ENCODE data around the gene PARP4. TPM values are rescaled to one million over a fixed set of nuclear protein-coding genes. Genes with fewer than 3 reads are reported as not detected.
A peak's percentile ranks its signal among the peaks of the same experiment; 100 is the strongest.
"Not testable (repeated sequence)": the region's sequence is repeated elsewhere in the genome, so short reads cannot be mapped to it uniquely, and the experiment has no call there.

Gene PARP4
- polyA plus RNA-seq (ENCODE audit: insufficient read length): 24.7 TPM

DNA sequence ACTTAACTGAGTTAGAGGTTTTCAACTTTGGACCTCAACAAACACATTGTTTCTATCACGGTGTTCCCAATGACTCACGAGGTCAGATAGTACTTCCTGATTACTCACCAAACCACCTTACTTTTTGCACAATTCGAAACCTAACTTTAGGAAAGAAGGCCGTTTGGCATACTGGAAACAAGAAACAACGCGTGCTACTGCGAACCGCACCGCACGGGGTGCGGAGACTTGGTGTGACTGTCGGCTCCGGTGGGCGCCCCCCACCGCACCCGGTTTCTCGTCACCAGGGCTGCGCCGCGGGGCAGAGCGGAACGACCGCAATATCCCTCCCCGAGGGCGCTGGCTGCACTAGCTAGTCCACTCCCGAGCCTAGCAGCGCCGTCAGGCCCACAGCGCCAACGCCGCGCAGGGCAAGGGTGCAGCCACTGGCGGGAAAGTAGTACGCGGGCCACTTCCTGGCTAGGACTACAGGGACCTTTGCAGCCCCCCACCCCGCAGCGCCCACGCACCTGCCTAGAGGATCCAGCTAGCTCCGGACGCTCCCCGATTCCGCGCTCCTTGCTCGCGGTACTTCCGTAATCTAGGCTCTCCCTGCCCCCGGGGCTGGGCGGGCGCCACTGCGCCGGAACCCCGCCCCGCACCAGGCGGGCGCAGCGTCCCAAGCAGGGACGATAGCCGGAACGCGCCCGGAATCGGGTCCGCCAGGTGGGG lies at the start of gene PARP4:
TSS of gene PARP4 (minus strand) at position 582 of the 711 bp plus-strand sequence. CDS start 9,002 bp downstream, outside the sequence.
- peak; percentile 88 for DNase-seq

DNA sequence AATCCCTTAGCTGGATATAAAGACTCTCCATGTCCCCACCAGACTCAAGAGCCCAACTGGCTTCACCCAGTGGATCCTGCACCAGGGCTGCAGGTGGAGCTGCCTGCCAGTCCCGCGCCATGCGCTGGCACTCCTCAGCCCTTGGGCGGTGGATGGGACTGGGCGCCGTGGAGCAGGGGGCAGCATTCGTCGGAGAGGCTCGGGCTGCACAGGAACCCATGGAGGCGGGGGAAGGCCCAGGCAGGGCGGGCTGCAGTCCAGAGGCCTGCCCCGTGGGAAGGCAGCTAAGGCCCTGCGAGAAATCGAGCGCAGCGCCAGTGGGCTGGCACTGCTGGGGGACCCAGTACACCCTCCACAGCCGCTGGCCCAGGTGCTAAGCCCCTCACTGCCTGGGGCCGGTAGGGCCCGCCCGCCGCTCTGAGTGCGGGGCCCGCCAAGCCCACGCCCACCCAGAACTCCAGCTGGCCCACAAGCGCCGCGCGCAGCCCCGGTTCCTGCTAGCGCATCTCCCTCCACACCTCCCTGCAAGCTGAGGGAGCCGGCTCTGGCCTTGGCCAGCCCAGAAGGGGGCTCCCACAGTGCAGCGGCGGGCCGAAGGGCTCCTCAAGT lies 48.1 kb upstream of the PARP4 start:
- not testable (repeated sequence) for DNase-seq

DNA sequence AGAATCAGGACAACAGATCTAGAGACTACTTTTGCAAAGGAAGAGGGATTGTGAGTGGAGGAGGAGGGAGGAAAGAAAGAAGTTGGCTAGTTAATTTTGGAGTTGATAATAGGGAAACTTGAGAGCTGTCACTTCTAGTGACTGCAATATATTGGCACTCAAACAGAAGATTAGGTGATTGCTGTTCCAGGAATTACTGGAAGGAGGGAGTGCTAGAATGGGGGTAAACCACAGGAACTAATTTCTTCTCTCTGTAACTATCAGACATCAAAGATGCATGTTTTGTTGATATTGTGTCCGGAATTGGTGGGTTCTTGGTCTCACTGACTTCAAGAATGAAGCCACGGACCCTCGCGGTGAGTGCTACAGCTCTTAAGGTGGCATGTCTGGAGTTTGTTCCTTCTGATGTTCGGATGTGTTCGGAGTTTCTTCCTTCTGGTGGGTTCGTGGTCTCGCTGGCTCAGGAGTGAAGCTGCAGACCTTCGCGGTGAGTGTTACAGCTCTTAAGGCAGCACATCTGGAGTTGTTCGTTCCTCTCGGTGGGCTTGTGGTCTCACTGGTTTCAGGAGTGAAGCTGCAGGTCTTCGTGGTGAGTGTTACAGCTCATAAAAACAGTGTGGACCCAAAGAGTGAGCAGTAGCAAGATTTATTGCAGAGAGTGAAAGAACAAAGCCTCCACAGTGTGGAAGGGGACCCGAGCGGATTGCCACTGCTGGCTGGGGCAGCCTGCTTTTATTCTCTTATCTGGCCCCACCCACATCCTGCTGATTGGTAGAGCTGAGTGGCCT lies 47.0 kb upstream of the PARP4 start:
- DNase-seq: not testable (repeated sequence)

DNA sequence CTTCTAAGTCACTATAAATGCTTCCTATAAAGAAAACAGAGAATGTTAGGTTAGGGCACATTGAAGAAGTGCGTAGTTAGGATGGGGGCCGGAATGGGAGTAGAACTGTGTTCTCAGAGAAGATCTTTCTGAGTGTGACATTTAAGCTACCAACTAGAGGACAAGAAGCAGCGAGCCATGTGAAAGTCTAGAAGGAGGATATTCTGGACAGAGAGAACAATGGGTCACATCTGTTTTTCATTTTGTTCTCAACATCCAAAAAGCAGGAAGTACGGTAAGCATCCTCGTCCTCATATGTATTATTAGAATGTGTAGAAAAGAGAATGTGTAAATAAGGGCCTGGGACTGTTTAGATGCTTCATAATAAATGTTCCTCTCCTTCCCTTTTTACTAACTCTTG lies 44.5 kb upstream of the PARP4 start:
- DNase-seq: peak; percentile 28

DNA sequence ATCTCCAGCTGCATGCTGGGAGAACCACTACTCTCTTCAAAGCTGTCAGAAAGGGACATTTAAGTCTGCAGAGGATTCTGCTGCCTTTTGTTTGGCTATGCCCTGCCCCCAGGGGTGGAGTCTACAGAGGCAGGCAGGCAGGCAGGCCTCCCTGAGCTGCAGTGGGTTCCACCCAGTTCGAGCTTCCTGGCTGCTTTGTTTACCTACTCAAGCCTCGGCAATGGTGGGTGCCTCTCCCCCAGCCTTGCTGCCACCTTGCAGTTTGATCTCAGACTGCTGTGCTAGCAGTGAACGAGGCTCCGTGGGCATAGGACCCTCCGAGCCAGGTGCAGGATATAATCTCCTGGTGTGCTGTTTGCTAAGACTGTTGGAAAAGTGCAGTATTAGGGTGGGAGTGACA lies 41.3 kb upstream of the PARP4 start:
- DNase-seq: not testable (repeated sequence)

DNA sequence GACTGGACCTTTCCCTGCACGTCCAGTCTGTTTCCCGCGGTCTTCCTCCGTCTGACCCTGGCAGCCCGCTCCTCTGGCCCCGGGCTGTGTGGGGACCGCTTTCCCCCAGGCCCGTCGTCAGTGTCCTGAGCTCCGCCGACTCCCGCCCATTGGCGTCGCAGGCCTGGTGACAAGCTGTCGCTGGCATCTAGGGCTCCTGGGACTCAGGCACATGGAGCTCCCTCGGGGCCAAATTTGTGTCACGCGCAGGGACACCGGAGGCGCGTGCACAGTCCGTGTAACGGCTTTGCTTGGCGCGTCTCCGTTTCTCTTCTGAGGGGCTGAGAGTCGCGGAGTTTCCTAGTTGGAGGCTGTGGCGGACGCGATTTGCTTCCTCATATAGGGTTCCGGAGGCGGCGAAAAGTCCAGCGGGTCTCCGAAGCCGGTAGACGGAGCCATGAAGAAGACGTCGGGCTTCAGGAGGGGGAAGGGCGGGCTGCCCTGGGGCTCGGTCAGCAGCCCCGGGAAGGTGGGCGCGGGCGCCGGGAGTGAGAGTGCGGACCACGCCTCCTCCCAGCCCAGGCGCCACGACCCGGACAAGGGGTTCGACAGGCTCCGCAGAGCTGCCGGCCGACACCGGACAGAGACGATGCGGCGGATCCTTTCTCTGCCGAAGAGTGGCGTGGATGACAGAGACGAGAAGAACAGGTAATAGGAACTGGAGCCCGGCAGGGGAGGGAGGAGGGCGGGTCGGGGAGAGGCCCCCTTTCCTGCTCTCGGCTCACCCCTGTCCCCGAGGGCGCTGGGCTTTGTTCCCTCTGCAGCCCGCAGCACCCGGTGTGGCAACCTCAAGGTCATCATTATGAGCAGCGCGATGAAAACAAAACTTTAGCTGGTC lies 29.1 kb upstream of the PARP4 start:
- peak; percentile 30 for DNase-seq

DNA sequence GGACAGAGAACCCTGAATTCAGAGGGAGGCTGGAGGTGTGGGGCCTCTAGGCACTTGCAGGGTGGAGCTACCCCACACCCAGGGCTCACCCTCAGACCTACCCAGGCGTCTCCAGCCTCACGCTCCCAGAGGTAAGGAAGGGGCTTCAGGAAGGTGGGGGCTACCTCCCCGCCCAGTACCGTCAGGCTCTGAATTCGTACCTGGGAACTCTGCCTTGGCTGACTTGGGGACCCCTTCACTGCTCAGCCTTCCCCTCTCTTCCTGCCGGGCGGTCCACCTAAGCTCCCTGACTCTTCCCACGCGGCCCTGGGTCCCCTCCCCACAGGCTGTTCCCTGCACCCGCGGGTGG lies 28.5 kb upstream of the PARP4 start:
- DNase-seq: no peak

DNA sequence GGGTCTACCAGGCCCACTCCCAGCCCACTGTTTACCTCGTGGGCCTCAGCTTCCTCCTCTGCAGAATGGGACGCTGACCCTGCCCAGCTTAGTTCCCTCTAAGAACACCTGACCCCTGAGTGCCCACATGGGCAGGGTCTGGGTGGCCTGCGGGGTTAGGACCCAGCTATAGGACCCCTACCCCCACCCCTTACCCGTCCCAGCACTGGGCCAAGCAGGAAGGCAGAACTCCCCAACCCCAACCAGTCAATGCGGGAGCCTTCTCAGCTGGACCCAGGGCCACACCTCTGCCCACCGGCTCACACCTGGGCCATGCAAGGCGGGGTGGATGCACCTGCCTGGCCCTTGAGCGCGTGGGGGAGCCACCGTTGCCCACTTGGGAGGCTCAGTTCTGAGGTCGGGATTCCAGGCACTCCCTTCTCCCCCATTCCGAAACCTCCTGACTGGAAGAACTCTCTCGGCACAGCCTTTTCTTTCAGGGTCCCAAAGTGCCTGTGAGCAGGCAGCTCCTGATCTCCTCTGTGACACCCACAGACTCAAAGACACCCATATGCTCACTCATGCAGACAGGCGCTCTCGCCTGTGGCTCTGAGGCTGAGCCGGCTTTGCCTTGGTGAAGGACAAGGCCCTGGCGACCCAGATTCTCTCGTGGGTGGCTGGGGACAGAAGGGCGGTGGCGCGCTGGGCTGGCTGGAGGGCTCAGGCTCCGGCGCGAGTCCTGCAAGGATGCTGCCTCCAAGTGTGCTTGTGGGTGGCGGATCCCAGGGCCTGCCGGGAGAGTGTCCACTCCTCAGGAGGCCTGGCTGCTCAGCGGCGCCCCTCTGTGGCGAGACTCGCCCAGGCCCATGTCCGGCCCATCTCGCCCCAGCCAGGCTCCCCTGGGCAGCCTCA lies 27.9 kb upstream of the PARP4 start:
- peak; percentile 29 for DNase-seq

DNA sequence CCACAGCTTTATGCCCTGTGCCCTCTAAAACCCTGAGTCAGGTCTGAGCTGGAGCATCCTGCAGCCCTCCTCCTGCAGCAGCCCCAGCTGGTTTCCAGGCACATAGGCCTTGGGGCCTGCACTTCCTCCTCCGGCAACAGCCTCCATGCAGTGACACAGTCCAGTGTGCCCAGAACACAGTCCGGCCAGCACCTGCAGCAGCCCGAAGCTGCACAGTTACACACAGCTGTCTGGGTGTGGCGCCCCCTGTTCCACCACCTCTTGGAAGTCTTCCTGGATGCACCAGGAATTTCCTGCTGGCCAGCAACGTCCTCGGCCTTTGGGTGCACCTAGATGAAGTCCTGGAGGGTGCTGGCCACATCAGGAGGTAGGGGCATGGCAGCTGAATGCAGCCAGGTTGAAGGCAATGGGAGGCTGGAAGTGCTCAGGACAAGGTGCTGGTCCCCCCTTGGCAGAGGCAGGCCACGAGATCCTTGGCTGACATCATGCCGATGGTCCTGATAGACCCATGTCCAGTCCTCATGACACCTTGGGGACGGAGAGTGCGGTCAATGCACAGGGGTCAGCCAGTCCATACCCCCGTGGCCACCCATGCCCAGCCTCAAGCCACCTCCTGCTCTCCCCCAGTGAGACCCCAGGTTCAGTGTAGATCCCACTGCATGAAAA lies 27.1 kb upstream of the PARP4 start:
- DNase-seq: no peak

DNA sequence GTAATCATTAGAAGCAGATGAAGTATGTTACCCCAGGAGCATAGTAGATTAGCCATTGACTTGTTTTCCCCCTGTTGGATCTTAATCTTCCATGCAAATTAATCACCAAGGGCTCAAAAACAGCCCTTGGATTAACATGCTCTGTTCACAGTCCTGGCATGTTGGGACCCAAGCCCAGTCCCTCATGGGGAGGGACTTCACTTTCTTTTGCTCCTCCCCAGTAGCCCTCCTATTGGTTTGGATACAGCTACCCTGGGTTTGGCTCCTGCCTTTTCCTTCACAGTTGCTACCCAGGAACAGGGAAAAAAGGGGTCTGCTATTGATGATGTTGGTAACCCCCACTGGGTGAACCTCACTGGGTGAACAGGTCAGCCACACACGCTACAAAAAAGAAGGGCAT lies 16.9 kb upstream of the PARP4 start:
- no peak for DNase-seq

DNA sequence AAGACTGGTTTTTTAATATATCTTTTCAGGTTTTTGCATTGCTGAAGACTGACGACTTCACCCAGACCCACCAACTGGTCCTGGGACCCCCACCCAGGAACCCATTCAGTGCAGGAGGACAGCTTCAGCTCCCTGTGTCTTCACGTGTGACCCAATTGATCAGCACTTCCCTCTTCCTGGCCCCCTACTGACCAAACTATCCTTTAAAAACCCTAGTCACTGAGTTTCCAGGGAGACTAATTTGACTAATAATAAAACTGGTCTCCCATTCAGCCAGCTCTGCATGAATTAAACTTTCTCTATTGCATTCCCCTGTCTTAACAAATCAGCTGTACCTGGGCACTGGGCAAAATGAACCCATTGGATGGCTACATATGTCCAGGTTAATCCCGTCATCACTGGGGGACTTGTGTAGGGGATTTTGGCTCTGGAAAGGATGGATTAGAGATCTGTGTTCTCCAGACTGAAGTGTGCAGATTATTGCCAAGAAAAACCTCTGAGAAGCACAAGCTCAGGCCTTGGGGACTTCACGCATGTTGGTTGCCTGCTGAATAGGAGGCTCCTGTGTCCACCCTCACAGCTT lies 16.3 kb upstream of the PARP4 start:
- DNase-seq: no peak

DNA sequence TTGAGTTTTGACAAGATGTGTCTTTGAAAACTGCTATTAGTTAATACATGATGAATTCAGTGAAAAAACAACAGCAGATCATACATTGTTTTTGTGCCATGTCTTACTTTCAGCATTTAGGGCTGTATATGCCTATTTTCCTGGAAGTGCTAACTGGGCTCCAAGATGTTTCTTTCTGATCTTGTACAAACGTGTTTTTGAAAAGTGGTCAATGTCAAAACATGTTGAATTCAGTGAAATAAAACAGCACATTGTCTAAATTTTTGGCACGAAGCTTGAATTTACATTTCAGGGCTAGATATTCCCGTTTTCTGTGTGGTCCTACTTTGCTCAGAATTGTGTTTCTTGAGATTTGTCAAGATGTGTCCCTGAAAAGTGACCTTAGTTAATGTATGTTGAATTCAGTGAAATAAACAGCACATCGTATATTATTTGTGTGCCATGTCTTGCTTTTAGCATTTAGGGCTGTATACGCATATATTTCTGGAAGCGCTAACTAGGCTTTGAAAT lies 14.7 kb upstream of the PARP4 start:
- DNase-seq: no peak

DNA sequence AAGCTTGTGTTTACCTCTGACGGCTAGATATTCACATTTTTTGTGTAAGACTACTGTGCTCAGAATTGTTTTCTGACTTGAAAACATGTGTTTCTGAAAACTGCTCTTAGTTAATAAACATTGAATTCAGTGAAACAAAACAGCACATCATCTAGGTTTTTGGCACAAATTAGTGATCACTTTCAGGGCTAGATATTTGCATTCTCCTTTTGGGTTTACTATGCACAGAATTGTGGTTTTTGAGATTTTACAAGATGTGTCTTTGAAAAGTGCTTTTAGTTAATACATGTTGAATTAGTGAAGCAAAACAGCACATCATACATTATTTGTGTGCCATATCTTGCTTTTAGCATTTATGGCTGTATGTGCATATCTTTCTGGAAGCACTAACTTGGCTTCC lies 8.2 kb upstream of the PARP4 start:
- DNase-seq: no peak

DNA sequence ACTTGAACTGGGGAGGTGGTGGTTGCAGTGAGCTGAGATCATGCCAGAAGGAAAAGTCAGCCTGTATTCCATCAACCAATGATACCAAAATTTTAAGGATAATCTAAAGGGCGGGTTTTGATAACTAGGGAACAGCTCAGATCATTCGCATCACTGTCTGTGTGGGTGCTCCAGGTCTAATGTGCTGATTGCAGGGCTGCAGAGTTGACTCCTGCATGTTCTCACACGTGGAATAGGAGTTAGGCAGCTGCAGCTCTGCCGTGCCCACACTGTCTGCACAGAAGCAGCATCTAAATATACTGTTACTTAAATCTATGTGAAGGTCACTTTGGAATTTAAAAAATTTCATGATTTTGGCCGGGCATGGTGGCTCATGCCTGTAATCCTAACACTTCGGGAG lies 4.3 kb upstream of the PARP4 start:
- no peak for DNase-seq

DNA sequence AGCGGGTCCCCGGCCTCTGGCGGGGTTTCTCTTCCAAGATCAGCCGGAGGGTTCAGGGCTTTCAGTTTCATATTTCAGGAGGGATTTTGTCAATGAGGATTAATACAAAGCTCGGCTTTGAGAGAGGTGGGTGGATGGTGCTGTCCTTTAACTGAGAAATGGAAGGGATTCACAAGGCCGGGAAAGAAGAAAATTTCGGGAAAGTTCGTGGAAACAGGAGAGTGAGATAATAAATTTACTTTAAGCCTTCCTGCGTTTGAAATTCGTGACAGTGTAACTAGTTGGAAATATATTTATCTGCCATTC lies 283 bp upstream of the PARP4 start:
- no peak for DNase-seq

DNA sequence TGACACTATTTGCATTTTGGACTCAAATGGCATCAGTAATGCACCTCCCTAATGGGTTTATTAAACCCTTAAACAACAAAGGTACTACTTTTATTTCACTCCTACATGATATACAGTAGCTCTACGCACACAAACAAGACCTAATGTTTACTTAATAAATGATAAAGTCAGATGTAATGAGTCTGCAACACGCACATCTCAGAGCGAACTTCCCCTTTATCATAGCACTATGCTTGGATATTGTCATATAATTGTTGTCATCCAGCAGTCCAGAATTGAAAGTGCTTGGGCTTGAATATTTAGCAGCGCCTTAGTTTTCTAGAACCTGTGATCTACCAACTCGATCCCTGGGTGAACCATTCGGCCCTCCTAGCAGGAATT lies 772 bp downstream of the PARP4 start:
- no peak for DNase-seq

DNA sequence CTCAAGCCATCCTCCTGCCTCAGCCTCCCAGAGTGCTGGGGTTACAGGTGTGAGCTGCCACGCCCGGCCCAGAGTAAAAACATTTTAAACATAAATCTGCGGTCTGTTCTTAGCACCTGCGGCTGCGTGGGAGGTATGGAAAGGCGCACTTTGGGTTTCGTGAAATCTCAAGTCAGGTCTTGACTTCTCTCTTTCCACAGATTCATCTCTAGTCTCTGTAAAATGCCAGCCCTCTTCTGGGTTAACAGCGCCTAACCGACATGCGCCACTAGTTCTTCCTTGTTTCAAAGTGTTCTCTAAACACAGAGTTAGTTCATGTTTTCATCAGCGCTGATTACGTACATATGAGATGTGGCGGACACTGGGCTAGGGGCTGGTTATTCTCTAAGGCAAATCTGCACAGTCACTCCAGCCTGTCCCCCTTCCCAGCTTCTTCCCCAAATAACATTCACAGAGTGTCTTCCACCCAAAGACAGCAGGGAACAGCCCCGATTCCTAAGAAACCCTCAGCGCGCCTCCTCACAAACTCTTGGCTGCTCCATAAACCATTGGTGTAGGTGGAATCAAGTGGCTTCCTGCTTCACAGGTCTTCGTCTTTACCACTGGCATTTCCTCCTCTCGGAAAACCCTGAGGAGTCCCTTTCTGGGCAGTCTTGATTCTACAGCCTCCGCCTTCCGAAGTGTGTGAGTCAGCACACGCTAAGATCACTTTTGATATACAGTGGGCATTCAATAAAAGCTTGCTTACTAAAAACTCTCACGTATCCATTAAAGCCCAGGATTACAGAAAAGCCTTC lies 1.4 kb downstream of the PARP4 start:
- no peak for DNase-seq

DNA sequence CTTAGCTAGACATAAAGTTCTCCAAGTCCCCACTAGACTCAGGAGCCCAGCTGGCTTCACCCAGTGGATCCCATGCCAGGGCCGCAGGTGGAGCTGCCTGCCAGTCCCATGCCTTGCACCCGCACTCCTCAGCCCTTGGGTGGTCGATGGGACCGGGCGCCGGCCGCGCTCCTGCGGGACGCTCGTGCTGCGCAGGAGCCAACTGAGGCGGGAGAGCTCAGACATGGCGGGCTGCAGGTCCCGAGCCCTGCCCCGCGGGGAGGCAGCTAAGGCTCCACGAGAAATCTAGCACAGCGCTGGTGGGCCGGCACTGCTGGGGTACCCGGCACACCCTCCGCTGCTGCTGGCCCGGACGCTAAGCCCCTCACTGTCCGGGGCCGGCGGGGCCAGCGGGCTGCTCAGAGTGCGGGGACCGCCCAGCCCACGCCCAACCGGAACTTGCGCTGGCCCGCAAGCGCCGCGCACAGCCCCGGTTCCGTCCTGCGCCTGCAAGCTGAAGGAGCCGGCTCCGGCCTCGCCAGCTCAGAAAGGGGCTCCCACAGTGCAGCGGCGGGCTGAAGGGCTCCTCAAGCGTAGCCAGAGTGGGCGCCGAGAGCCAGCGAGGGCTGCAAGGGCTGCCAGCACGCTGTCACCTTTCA lies 5.8 kb downstream of the PARP4 start:
- DNase-seq: no peak

DNA sequence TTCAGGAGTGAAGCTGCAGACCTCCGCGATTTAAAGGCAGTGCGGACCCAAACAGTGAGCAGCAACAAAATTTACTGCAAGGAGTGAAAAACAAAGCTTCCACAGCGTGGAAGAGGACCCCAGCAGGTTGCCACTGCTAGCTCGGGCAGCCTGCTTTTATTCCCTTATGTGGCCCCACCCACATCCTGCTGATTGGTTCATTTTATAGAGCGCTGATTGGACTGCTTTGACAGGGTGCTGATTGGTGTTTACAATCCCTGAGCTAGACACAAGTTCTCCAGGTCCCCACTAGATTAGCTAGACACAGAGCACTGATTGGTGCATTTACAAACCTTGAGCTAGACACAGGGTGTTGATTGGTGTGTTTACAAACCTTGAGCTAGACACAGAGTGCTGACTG lies 6.3 kb downstream of the PARP4 start:
- not testable (repeated sequence) for DNase-seq
